Tibial artery (tissue), 4 donors: ENCODE results near the gene DENND6B.
A peak's percentile ranks its signal among the peaks of the same experiment; 100 is the strongest.

Experiments
- DNase-seq, 2 donors: peaks; one replicate each; pipeline ENCODE4 v3.0.0-alpha.2; 2019
- H3K27ac ChIP-seq, 2 donors: fragments of 200-600 bp; sonication (generic) in 1 of 2; 1 replicate in 1 of 2; 2 replicates in 1 of 2; pipeline ENCODE4 v1.5.1; 2018 to 2019; ENCODE audit warnings: mild to moderate bottlenecking in 1 of 2
- H3K27me3 ChIP-seq, 2 donors: fragments of 200-600 bp; sonication (generic) in 1 of 2; one replicate each; pipeline versions ENCODE4 v1.5.1 to v1.6.0; 2016 to 2019
- H3K36me3 ChIP-seq, 3 donors: fragments of 200-600 bp; sonication (generic) in 2 of 3; one replicate each; pipeline ENCODE4 v1.5.1; 2016 to 2019; ENCODE audit warnings: mild to moderate bottlenecking in 2 of 3
- H3K4me1 ChIP-seq, 4 donors: fragments of 200-600 bp; sonication (generic) in 2 of 4; 1 replicate in 3 of 4; 2 replicates in 1 of 4; pipeline ENCODE4 v1.5.1; 2016 to 2019
- H3K4me3 ChIP-seq, 2 donors: fragments of 200-600 bp; sonication (generic) in 1 of 2; 1 replicate in 1 of 2; 2 replicates in 1 of 2; pipeline ENCODE4 v1.5.1; 2018 to 2019; ENCODE audit warnings: mild to moderate bottlenecking in 2 of 2
- H3K9me3 ChIP-seq, 3 donors: fragments of 200-600 bp; sonication (generic) in 1 of 3; one replicate each; pipeline ENCODE4 v1.5.1; 2016 to 2019
- CTCF ChIP-seq, 2 experiments: fragments of 200-600 bp in 1 of 2; fragments of 450-650 bp in 1 of 2; IDR thresholded peaks; one replicate each; pipeline ENCODE4 v1.5.1; 2017 to 2019; ENCODE audit warnings: antibody characterized with exemption in 2 of 2, mild to moderate bottlenecking in 1 of 2, moderate library complexity in 1 of 2
- intact Hi-C: fragments of 100-400 bp; cut with DNase I; formaldehyde crosslinking; loops from one replicate; pipeline ENCODE4 v1.15.0; 2023; ENCODE audit warnings: low total_unique reads

DENND6B gene

DNA sequence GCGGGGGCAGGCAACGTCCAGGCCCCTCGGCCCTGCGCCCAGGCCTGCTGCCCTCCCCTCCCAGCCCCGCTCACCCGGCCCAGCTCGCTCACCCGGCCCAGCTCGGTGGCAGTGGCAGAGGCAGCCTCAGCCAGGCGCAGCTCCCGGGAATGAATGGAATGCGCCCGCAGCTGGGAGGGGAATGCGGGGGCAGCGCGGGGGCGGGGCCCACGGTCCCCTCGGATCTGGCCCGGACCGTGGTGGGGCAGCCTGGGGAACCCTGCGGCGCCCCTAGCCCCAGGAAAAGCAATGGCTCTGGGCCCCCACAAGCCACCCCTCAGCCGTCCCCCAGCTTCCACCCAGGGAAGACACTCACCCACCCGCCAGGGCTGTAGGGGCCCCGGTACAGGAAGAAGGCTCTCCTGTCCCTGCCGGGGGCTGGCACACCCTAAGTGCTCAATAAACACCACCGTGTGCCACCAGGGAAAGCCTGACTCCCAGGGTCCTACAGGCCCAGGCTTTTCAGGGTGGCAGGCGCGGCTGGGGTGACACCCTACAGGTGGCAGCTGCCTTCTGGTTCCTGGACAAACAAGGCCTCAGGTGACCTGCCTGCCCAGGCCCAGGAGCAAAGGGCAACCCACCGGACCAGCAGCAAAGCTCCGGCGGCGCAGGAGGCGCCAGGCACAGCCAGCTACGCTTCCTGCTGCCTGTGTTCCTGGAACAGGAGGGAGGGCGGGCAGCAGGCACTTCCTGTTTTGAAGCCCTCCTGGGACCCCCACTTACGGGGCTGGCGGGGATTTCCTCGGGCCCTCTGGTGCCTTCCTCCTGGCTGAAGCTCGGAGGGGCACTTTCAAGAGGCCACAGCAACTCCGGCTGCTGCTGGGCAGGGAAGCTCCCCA is 33.1 kb downstream of the DENND6B start:
- DNase-seq: peak in 1 of 2 donors; percentile 88
- Histone ChIP-seq H3K4me3 (peak overlapping the region; percentile 28 to 45), H3K27ac (peak overlapping the region; percentile 86 to 91), H3K27me3 (no peaks in the 10 kb centered on the region), H3K4me1 (peaks cover 10 to 91% (median 65%) of the 10 kb centered on the region in 4 donors), H3K9me3 (no peaks in the 10 kb centered on the region), H3K36me3 (peaks cover 16 to 27% (median 21%) of the 10 kb centered on the region in 3 donors)
- intact Hi-C loops: loop anchor here (2.0 kb wide), 1 partner anchor 13 kb away; the partner anchor contains the start of gene PLXNB2
- TF ChIP-seq CTCF (IDR thresholded peaks at IDR 0.05): no peak

DNA sequence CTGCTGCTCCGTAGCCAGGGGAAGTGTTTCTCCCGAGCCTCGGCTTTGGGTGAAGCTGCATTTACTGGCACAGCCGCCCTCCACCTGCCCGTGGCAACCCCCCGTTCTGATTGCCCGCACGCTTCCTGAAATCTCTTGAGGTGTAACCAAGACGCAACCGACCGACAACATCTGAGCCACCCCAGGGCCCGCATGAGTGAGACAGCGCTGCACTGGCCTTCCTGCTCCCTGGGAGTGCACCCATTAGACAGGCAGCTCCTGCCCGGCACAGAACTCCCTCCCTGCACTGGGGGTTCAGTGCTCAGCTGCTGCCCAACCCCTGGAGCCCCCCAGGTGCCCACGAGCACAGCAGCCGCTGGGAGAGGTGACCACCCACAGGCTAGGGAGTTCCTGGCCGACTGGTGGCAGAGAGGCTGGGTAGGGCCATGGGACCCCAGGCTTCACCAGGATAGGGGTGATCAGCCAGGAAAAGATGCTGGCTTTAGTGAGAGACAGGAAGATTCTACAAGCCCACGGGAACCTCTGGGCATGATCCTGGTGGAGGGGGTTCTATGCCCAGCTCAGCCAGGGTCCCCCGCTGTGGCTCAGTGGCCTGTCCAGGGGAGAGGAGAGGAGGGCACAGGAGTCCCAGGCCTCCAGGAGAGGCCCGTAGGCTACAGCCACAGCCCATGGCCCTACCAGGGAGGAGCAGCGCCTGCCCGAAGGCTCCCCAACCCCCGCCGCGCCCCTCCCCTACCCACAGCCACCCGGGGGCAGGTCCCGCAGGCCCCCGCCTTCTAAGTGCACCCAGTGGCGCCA is 34.0 kb downstream of the DENND6B start:
- intact Hi-C loops: loop anchor here (2.0 kb wide), 1 partner anchor 14 kb away; the partner anchor contains the start of gene PLXNB2
- DNase-seq: no peak
- TF ChIP-seq CTCF (IDR thresholded peaks at IDR 0.05): no peak
- Histone ChIP-seq H3K9me3 (no peaks in the 10 kb centered on the region), H3K4me1 (peaks cover 10 to 87% (median 57%) of the 10 kb centered on the region in 4 donors), H3K4me3 (peak overlapping the region; percentile 28 to 45), H3K27me3 (no peaks in the 10 kb centered on the region), H3K27ac (peak overlapping the region; percentile 86 to 91), H3K36me3 (peaks cover 24 to 35% (median 29%) of the 10 kb centered on the region in 3 donors)

DNA sequence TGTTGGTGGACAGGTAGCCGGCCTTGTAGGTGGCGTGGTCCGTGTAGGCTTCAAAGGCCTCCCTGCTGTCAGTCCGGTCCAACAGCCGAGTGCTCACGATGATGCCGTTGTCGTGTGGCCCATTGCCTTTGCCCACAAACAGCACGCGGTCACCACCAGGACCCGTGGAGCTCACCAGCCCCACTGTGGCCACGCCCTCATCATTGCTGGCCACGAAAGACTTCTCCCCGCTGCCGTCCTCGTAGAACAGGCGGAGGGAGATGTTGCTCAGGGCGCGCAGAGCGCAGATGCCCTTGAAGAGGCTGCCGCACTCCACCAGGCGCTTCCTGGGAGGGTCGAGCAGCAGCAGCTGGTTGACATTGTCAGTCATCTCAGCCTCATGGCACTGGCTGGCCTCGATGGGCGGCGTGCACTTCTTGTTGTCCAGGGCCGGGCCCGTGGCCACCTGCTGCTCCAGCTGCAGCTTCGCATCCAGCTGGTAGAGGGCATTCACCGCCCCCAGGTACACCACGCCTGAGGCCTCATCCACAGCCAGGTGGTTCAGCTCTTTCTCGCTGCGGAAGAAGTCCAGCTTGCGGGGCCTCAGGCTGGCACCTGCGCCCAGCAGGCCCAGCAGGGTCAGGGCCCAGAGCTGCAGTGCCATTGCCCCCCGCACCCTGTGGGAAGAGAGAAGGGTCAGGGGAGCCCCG is 36.7 kb downstream of the DENND6B start:
- Histone ChIP-seq H3K27me3 (no peaks in the 10 kb centered on the region), H3K9me3 (no peaks in the 10 kb centered on the region), H3K4me3 (no peak overlapping the region), H3K4me1 (peaks cover 10 to 65% (median 37%) of the 10 kb centered on the region in 4 donors), H3K27ac (no peak overlapping the region), H3K36me3 (peaks cover 47 to 60% (median 53%) of the 10 kb centered on the region in 3 donors)
- intact Hi-C loops: no loop called here
- no peak for DNase-seq
- no peak for TF ChIP-seq CTCF (IDR thresholded peaks at IDR 0.05)

DNA sequence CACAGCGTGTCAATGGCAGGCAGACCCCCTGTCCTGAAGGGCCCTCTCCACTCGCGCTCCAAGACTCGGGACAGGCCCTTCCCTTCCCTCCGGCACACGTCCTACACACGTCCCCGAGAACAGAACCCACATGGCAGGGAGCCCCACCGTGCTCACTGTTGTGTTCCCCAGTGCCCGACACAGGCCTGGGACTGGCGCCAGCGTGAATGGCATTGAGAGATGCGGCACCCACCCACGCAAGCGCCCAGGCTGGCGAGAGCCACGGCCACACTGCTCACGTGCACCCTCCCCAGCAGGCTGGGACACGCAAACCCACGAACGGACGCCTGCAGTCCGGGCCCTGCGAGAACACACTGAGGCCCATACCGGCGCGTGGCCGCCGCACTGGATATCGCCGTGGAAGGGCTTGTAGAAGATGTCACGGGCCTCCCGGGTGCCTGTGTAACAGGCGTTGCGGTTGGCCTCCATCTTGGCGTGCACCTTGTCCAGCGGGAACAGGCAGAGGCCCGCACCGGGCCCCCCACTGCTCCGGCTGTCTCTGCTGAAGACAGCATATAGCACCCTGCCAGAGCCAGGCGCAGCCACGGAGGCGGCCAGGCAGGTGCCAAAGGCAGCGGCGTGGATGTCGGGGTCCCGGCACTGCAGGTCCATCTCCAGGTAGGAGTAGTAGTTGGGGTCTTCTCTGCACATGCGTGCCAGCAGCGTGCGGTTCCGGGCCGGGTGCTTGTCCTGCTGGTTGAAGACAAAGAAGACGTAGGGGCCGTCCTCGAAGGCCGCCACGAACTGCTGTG is 37.5 kb downstream of the DENND6B start:
- peaks cover 49 to 68% (median 59%) of the 10 kb centered on the region in 3 donors for H3K36me3 ChIP-seq
- peaks cover 10 to 58% (median 31%) of the 10 kb centered on the region in 4 donors for H3K4me1 ChIP-seq
- no peak overlapping the region for H3K27ac ChIP-seq
- no peak overlapping the region for H3K4me3 ChIP-seq
- no peaks in the 10 kb centered on the region for H3K9me3 ChIP-seq
- TF ChIP-seq CTCF (IDR thresholded peaks at IDR 0.05): no peak
- H3K27me3 ChIP-seq: no peaks in the 10 kb centered on the region
- intact Hi-C loops: no loop called here
- DNase-seq: no peak
